GM12878 (cell line): Measurements from ENCODE around the gene TTC31.

Experiments
- CBX5 ChIP-seq: sonication (generic); IDR thresholded peaks from 2 replicates; pipeline ENCODE4 v1.6.1; 2016; ENCODE audit warnings: low read depth, moderate library complexity, mild to moderate bottlenecking, inconsistent platforms
- CTCF ChIP-seq, 3 experiments: IDR thresholded peaks in 2 of 3; conservative IDR thresholded peaks in 1 of 3; 2 replicates each; pipeline ENCODE4 v1.5.1; 2011; ENCODE audit warnings: low read depth in 3 of 3, low read length in 3 of 3, mild to moderate bottlenecking in 3 of 3, control low read depth in 2 of 3, moderate library complexity in 2 of 3, inconsistent platforms in 1 of 3, mixed read lengths in 1 of 3; ENCODE audit not compliant: control insufficient read depth in 2 of 3, insufficient read depth in 1 of 3; ENCODE audit errors: extremely low read depth in 1 of 3
- EED ChIP-seq: sonication (generic); IDR thresholded peaks from 2 replicates; pipeline ENCODE4 v1.6.1; 2016; ENCODE audit warnings: antibody characterized with exemption, low read depth
- FOXK2 ChIP-seq: fragments of 450-650 bp; IDR thresholded peaks from 2 replicates; pipeline ENCODE4 v1.6.1; 2017; ENCODE audit warnings: mild to moderate bottlenecking, moderate library complexity
- MAX ChIP-seq: IDR thresholded peaks from 2 replicates; pipeline ENCODE4 v1.6.1; 2012; ENCODE audit warnings: low read depth, low read length, improper control_type of control experiment
- POLR2A ChIP-seq: IDR thresholded peaks from 2 replicates; pipeline ENCODE4 v1.6.1; 2011; ENCODE audit warnings: low read depth, mild to moderate bottlenecking, low read length
- POLR2AphosphoS5 ChIP-seq: IDR thresholded peaks from 2 replicates; pipeline ENCODE4 v1.6.1; 2011; ENCODE audit warnings: mild to moderate bottlenecking, low read length, inconsistent platforms
- POU2F2 ChIP-seq: IDR thresholded peaks from 3 replicates; pipeline ENCODE4 v1.6.1; 2011; ENCODE audit warnings: low read depth, mild to moderate bottlenecking, low read length, borderline replicate concordance
- SIN3A ChIP-seq: IDR thresholded peaks from 2 replicates; pipeline ENCODE4 v1.6.1; 2012; ENCODE audit warnings: low read depth, low read length, improper control_type of control experiment
- TBL1XR1 ChIP-seq: IDR thresholded peaks from 2 replicates; pipeline ENCODE4 v1.6.1; 2012; ENCODE audit warnings: low read depth, low read length, improper control_type of control experiment
- ZNF687 ChIP-seq: fragments of 450-650 bp; IDR thresholded peaks from 2 replicates; pipeline ENCODE4 v1.6.1; 2017; ENCODE audit warnings: mild to moderate bottlenecking, moderate library complexity

- TF ChIP-seq POLR2AphosphoS5: no peak
- peak; percentile 42 for TF ChIP-seq POLR2A
- no peak for TF ChIP-seq CTCF (IDR thresholded peaks at IDR 0.05 in 2 of 3, conservative IDR thresholded peaks at IDR 0.05 in 1 of 3; ENCODE audit: control insufficient read depth in 2 of 3, extremely low read depth in 1 of 3, insufficient read depth in 1 of 3, low read depth in 3 of 3, low read length in 3 of 3)
- no peak for TF ChIP-seq POU2F2
- no peak for TF ChIP-seq FOXK2
- TF ChIP-seq MAX: no peak
- no peak for TF ChIP-seq SIN3A
- no peak for TF ChIP-seq EED
- no peak for TF ChIP-seq CBX5
- TF ChIP-seq TBL1XR1: no peak
- no peak for TF ChIP-seq ZNF687
Observed at GRCh38 chr2:74536166-74536950, 53.5 kb downstream of the TTC31 start.
